Measurements from ENCODE around the gene EPRS1.

DNA sequence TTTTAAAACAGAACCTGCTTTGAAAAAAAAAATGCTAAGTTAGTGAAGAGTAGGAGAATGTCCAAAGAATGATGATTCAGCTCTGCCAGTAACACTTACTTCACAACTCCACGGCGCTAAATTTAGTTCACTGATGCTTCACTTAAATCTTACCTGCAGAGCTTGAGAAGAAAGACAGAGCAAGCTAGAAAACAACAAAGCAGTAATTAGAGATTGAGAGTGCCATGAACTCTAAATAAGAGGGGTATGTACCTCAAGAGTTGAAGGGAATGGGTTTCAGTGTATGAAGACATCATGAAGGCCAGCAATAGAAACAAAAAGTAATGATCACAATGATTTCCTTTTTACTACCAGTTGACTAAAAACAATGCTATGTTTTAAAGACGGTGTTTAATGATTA lies 32.8 kb downstream of the EPRS1 start:
- no peak for TF ChIP-seq ZNF263 (CRISPR knock-in tag; IDR thresholded peaks at IDR 0.05; ENCODE audit: low read depth)
- TF ChIP-seq NR2C2 (CRISPR knock-in tag; IDR thresholded peaks at IDR 0.05), result no peak
- TF ChIP-seq, protein P1, sequence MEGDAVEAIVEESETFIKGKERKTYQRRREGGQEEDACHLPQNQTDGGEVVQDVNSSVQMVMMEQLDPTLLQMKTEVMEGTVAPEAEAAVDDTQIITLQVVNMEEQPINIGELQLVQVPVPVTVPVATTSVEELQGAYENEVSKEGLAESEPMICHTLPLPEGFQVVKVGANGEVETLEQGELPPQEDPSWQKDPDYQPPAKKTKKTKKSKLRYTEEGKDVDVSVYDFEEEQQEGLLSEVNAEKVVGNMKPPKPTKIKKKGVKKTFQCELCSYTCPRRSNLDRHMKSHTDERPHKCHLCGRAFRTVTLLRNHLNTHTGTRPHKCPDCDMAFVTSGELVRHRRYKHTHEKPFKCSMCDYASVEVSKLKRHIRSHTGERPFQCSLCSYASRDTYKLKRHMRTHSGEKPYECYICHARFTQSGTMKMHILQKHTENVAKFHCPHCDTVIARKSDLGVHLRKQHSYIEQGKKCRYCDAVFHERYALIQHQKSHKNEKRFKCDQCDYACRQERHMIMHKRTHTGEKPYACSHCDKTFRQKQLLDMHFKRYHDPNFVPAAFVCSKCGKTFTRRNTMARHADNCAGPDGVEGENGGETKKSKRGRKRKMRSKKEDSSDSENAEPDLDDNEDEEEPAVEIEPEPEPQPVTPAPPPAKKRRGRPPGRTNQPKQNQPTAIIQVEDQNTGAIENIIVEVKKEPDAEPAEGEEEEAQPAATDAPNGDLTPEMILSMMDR (IDR thresholded peaks at IDR 0.05), result no peak
- no peak for TF ChIP-seq FOXJ3 (CRISPR knock-in tag; IDR thresholded peaks at IDR 0.05; ENCODE audit: borderline replicate concordance)
- no peak for TF ChIP-seq ATF1 (CRISPR knock-in tag; IDR thresholded peaks at IDR 0.05)
- TF ChIP-seq, protein P2, sequence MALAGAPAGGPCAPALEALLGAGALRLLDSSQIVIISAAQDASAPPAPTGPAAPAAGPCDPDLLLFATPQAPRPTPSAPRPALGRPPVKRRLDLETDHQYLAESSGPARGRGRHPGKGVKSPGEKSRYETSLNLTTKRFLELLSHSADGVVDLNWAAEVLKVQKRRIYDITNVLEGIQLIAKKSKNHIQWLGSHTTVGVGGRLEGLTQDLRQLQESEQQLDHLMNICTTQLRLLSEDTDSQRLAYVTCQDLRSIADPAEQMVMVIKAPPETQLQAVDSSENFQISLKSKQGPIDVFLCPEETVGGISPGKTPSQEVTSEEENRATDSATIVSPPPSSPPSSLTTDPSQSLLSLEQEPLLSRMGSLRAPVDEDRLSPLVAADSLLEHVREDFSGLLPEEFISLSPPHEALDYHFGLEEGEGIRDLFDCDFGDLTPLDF (CRISPR knock-in tag; IDR thresholded peaks at IDR 0.05), result no peak
- TF ChIP-seq, protein P3, sequence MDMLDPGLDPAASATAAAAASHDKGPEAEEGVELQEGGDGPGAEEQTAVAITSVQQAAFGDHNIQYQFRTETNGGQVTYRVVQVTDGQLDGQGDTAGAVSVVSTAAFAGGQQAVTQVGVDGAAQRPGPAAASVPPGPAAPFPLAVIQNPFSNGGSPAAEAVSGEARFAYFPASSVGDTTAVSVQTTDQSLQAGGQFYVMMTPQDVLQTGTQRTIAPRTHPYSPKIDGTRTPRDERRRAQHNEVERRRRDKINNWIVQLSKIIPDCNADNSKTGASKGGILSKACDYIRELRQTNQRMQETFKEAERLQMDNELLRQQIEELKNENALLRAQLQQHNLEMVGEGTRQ (CRISPR knock-in tag; IDR thresholded peaks at IDR 0.05), result no peak
- TF ChIP-seq NR3C1 (CRISPR knock-in tag; conservative IDR thresholded peaks at IDR 0.05; ENCODE audit: low read depth), result no peak
- TF ChIP-seq SP1 (CRISPR knock-in tag; conservative IDR thresholded peaks at IDR 0.05), result no peak
- TF ChIP-seq ESRRA (CRISPR knock-in tag; IDR thresholded peaks at IDR 0.05; ENCODE audit: borderline replicate concordance), result no peak
- TF ChIP-seq, protein P4, sequence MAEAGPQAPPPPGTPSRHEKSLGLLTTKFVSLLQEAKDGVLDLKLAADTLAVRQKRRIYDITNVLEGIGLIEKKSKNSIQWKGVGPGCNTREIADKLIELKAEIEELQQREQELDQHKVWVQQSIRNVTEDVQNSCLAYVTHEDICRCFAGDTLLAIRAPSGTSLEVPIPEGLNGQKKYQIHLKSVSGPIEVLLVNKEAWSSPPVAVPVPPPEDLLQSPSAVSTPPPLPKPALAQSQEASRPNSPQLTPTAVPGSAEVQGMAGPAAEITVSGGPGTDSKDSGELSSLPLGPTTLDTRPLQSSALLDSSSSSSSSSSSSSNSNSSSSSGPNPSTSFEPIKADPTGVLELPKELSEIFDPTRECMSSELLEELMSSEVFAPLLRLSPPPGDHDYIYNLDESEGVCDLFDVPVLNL (CRISPR knock-in tag; IDR thresholded peaks at IDR 0.05; ENCODE audit: borderline replicate concordance, low read depth), result no peak
- no peak for TF ChIP-seq SMAD3 (CRISPR knock-in tag; IDR thresholded peaks at IDR 0.05; ENCODE audit: borderline replicate concordance)
- no peak for TF ChIP-seq JAZF1 (CRISPR knock-in tag; IDR thresholded peaks at IDR 0.05)
